ENCODE data around the gene CHD2. TPM values are rescaled to one million over a fixed set of nuclear protein-coding genes. Genes with fewer than 3 reads are reported as not detected.

The CHD2 gene
- total RNA-seq, 4 donors from 2014 or later = 149 to 299 (median 213) TPM

DNA sequence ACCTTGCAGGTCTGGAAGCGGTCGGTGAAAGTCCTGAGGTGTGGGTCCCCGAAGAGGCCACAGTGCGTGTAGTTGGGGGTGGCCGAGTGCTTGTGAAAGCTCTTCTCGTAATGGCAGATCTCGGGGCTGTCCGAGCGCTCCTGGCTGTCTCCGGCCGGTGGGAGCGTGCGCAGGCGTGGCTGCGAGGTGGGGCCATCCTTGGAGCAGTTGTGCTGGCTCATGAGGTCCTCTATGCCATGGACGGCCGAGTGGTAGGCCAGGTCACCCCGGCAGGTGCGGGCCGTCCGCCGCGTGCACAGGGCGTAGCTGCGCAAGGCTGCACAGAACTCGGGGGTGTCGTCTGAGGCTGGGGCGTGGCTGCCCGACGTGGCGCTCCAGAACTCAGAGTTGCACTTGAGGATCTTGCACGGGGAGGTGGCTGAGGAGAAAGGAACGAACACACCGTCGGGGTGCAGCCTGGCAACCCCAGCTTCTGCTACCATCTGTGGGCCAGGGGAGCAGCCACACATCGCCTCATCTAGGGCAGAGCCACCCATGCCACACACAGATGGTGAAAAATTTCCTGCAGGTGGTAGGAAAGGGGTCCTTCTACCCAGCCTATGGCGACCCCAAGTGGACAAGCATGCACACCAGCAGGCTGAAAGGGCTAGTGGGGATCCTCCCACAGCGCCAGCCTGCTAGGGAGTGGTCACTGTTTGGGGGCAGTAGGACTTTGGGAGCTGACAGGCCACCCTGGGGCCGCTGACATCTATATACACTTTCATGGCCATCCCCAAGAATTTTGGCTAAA lies 152.2 kb downstream of the CHD2 start:
- H3K9me3 ChIP-seq = no peaks in the 10 kb centered on the region
- H3K4me3 ChIP-seq (replicated peaks in 1 of 3) = no peak overlapping the region
- H3K27me3 ChIP-seq = no peaks in the 10 kb centered on the region
- intact Hi-C loops (cut with DNase I) = no loop called here
- no peaks in the 10 kb centered on the region for H3K36me3 ChIP-seq
- TF ChIP-seq, protein P1, sequence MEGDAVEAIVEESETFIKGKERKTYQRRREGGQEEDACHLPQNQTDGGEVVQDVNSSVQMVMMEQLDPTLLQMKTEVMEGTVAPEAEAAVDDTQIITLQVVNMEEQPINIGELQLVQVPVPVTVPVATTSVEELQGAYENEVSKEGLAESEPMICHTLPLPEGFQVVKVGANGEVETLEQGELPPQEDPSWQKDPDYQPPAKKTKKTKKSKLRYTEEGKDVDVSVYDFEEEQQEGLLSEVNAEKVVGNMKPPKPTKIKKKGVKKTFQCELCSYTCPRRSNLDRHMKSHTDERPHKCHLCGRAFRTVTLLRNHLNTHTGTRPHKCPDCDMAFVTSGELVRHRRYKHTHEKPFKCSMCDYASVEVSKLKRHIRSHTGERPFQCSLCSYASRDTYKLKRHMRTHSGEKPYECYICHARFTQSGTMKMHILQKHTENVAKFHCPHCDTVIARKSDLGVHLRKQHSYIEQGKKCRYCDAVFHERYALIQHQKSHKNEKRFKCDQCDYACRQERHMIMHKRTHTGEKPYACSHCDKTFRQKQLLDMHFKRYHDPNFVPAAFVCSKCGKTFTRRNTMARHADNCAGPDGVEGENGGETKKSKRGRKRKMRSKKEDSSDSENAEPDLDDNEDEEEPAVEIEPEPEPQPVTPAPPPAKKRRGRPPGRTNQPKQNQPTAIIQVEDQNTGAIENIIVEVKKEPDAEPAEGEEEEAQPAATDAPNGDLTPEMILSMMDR (IDR thresholded peaks at IDR 0.05) = no peak
- TF ChIP-seq POLR2A (IDR thresholded peaks at IDR 0.05) = no peak
- H3K4me1 ChIP-seq = no peaks in the 10 kb centered on the region
- WGBS, 2 donors = 93 to 95% methylated on average over 22 to 37 of the region's 39 CpGs
- DNase-seq = no peak
- no peak overlapping the region for H3K27ac ChIP-seq

DNA sequence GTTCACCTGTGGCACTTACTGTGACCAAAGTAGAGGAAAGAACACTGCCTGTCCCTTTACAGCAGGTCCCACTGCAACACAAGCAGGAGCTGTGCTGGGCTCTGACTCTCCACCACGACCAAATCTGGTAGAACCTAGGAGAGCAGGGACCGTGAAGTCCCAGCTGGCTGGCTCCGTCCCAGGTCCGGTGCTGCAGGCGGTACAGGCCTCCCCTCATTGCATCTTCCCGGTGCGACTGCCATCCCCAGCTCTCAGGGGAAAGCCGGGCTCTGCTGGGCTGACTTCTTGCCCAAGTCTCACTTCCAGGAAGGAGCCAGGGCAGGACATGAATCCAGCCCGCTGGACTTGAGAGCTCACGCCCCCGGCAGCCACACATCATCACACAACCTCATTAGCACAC lies 155.1 kb downstream of the CHD2 start:
- Histone ChIP-seq H3K9me3 (no peaks in the 10 kb centered on the region), H3K4me3 (replicated peaks in 1 of 3) (no peak overlapping the region), H3K27ac (no peak overlapping the region), H3K36me3 (no peaks in the 10 kb centered on the region), H3K27me3 (no peaks in the 10 kb centered on the region), H3K4me1 (no peaks in the 10 kb centered on the region)
- no peak for TF ChIP-seq POLR2A (IDR thresholded peaks at IDR 0.05)
- TF ChIP-seq, protein P1 (IDR thresholded peaks at IDR 0.05) = no peak
- intact Hi-C loops (cut with DNase I) = no loop called here
- WGBS, 2 donors = 78% methylated on average over 3 of the region's 11 CpGs; no CpG with 5 or more reads in 1 of the 2 donors
- DNase-seq = no peak

DNA sequence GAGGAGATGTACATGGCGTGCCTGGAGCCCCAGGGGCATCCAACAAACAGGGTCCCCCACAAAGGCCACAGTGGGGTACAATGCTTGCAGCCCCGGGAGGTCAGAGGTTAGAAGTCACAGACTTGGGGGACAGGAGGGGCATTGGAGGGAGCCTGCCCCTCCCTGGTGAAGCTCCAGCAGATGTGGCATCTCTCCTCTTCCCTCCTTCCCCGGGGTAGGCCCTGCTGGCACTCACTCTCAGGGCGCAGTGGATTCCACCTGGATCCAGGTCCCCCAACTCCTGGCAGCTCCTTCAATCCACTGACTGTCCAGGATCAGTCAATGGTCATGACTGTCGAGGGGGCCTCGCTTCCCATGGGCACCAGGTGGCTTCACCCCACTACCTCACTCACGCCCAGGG lies 156.7 kb downstream of the CHD2 start:
- no peaks in the 10 kb centered on the region for H3K9me3 ChIP-seq
- WGBS, 2 donors = 91 to 98% methylated on average over 4 to 7 of the region's 7 CpGs
- no peak for DNase-seq
- no peaks in the 10 kb centered on the region for H3K36me3 ChIP-seq
- H3K27ac ChIP-seq = no peak overlapping the region
- peaks cover 0 to 5% of the 10 kb centered on the region in 2 donors for H3K4me1 ChIP-seq
- TF ChIP-seq POLR2A (IDR thresholded peaks at IDR 0.05) = no peak
- TF ChIP-seq, protein P1 (IDR thresholded peaks at IDR 0.05) = no peak
- H3K27me3 ChIP-seq = no peaks in the 10 kb centered on the region
- no peak overlapping the region for H3K4me3 ChIP-seq (replicated peaks in 1 of 3)
- intact Hi-C loops (cut with DNase I) = no loop called here

DNA sequence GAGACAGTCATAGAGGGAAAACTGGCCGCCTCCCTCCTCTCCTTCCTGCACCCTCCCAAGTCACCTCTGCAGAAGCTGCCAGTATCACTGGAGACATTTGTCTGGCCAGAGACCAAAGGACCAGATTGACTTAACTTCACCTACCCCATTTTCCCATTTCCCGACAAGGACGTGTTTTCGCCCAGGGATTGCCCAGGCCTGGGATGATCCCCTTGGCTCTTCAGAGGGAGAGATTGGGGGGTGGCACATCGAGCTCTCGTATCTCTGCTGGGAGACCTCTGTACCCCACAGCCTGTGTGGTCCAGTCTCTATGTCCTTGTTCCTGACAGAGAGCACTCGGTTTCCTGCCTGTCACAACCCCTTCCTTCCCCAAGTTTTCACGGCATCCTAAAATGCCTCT lies 157.5 kb downstream of the CHD2 start:
- intact Hi-C loops (cut with DNase I) = no loop called here
- peaks cover 0 to 5% of the 10 kb centered on the region in 2 donors for H3K4me1 ChIP-seq
- H3K9me3 ChIP-seq = no peaks in the 10 kb centered on the region
- DNase-seq = no peak
- H3K27ac ChIP-seq = no peak overlapping the region
- H3K36me3 ChIP-seq = no peaks in the 10 kb centered on the region
- 86 to 91% methylated on average over 8 of the region's 8 CpGs for WGBS, 2 donors
- TF ChIP-seq POLR2A (IDR thresholded peaks at IDR 0.05) = no peak
- TF ChIP-seq, protein P1 (IDR thresholded peaks at IDR 0.05) = no peak
- H3K27me3 ChIP-seq = no peaks in the 10 kb centered on the region
- no peak overlapping the region for H3K4me3 ChIP-seq (replicated peaks in 1 of 3)

DNA sequence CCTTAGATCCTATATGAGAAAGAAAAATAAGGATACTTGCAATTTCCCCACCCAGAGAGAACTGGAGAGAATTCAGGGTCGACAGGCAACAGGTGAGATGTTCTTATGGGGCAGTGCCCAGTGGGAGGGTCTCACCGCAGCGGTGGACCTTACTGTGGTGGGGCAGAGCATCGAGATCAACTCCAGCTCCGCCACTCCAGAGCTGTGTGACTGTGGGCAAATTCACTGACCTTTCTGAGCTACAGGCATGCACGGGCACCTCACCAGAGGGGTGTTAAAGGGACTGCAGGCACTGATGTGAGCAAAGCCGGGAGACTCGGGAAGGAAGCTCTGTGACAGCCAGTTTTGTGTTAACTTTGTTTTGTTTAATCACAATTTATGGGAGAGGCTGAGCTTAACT lies 158.0 kb downstream of the CHD2 start:
- H3K4me1 ChIP-seq = peaks cover 0 to 5% of the 10 kb centered on the region in 2 donors
- no peak for DNase-seq
- no peak overlapping the region for H3K4me3 ChIP-seq (replicated peaks in 1 of 3)
- 73 to 84% methylated on average over 7 to 8 of the region's 8 CpGs for WGBS, 2 donors
- no peaks in the 10 kb centered on the region for H3K27me3 ChIP-seq
- H3K36me3 ChIP-seq = no peaks in the 10 kb centered on the region
- TF ChIP-seq, protein P1 (IDR thresholded peaks at IDR 0.05) = no peak
- no peak for TF ChIP-seq POLR2A (IDR thresholded peaks at IDR 0.05)
- H3K9me3 ChIP-seq = no peaks in the 10 kb centered on the region
- no peak overlapping the region for H3K27ac ChIP-seq
- intact Hi-C loops (cut with DNase I) = no loop called here

Measured in thyroid gland (tissue), 4 donors.